HepG2 (cell line): ENCODE data around the gene LEPR. TPM values are rescaled to one million over a fixed set of nuclear protein-coding genes. Genes with fewer than 3 reads are reported as not detected.

ENCODE experiments used
- ATAC-seq: fragments of 200-7000 bp; cut with Tn5 transposase; 3 replicates; pipeline ENCODE4 v1.9.1; 2020; ENCODE audit warnings: mild to moderate bottlenecking, moderate library complexity
- BruUV-seq: library from RNA; stranded (reverse); fragments of 400-500 nt; replicated peaks from 2 replicates; lab custom pipeline; 2021; lab: Mats Ljungman, UMichigan
- CTCF ChIA-PET: fragments of 300-600 bp; formaldehyde crosslinking; extraction: SDS; loops from one replicate; lab custom pipeline; 2021; ENCODE audit warnings: low total read pairs, inconsistent platforms, low intra/inter-chr PET ratio; lab: Yijun Ruan, JAX
- POLR2A ChIA-PET: fragments of 350-600 bp; sonication (Branson Sonifier 250); formaldehyde crosslinking; loops from one replicate; lab custom pipeline; 2020; ENCODE audit warnings: antibody characterized with exemption, inconsistent platforms; lab: Yijun Ruan, JAX
- DNase-seq: peaks from one replicate; pipeline ENCODE4 v3.0.0-alpha.2; 2015; ENCODE audit warnings: low spot score
- FAIRE-seq: peaks from 3 replicates; lab custom pipeline; 2011; peaks lifted over from hg19 to GRCh38; lab: Jason Lieb, UNC
- H2AFZ ChIP-seq: one replicate; pipeline ENCODE4 v1.6.1; 2011; ENCODE audit warnings: low read length, inconsistent platforms
- H3K27ac ChIP-seq: fragments of 300-600 bp; 3 replicates; pipeline ENCODE4 v1.8.0; 2011; ENCODE audit warnings: mixed run types, mild to moderate bottlenecking, mixed read lengths, low read length, inconsistent platforms; ENCODE audit not compliant: insufficient read depth; ENCODE audit errors: extremely low read length
- H3K27me3 ChIP-seq, 2 experiments: fragments of 200-600 bp in 1 of 2; 2 replicates in 1 of 2; 3 replicates in 1 of 2; pipeline versions ENCODE4 v1.6.0 to v1.8.0; 2011; ENCODE audit warnings: low read length in 2 of 2, mild to moderate bottlenecking in 2 of 2, moderate library complexity in 2 of 2, inconsistent platforms in 1 of 2; ENCODE audit not compliant: insufficient read depth in 2 of 2, control insufficient read depth in 1 of 2
- H3K36me3 ChIP-seq, 2 experiments: fragments of 200-600 bp in 1 of 2; replicated peaks in 1 of 2; 2 replicates in 1 of 2; 3 replicates in 1 of 2; pipeline versions ENCODE4 v1.5.1 to v1.8.0; 2011; ENCODE audit warnings: low read length in 2 of 2, inconsistent platforms in 1 of 2; ENCODE audit not compliant: insufficient read depth in 2 of 2, control insufficient read depth in 1 of 2
- H3K4me1 ChIP-seq: 2 replicates; pipeline ENCODE4 v1.5.1; 2012; ENCODE audit warnings: low read length, inconsistent platforms; ENCODE audit not compliant: insufficient read depth
- H3K4me2 ChIP-seq: 2 replicates; pipeline ENCODE4 v1.6.0; 2011; ENCODE audit warnings: low read depth, low read length, inconsistent platforms
- H3K4me3 ChIP-seq, 3 experiments: fragments of 200-600 bp in 1 of 3; sonication (generic), shearing (Covaris generic) in 1 of 3; replicated peaks in 1 of 3; 2 replicates each; pipeline ENCODE4 v1.5.1; 2011 to 2016; ENCODE audit warnings: low read length in 3 of 3, inconsistent platforms in 2 of 3, low read depth in 2 of 3, mild to moderate bottlenecking in 2 of 3, control low read depth in 1 of 3, mixed read lengths in 1 of 3; ENCODE audit not compliant: insufficient read depth in 1 of 3
- H3K79me2 ChIP-seq: one replicate; pipeline ENCODE4 v1.6.1; 2011; ENCODE audit warnings: low read length, inconsistent platforms; ENCODE audit not compliant: insufficient read depth
- H3K9ac ChIP-seq: 2 replicates; pipeline ENCODE4 v1.6.0; 2011; ENCODE audit warnings: mild to moderate bottlenecking, low read depth, low read length, inconsistent platforms; ENCODE audit not compliant: insufficient read depth
- H3K9me3 ChIP-seq: 2 replicates; pipeline ENCODE4 v1.5.1; 2012; ENCODE audit warnings: mild to moderate bottlenecking, low read length
- H4K20me1 ChIP-seq: 2 replicates; pipeline ENCODE4 v1.6.0; 2011; ENCODE audit warnings: inconsistent platforms, mild to moderate bottlenecking, low read length, moderate library complexity; ENCODE audit not compliant: insufficient read depth
- ATF3 ChIP-seq: sonication (generic); formaldehyde crosslinking; IDR thresholded peaks from 2 replicates; pipeline ENCODE4 v1.4.0; 2020; ENCODE audit warnings: missing genetic modification reagents
- HDAC1 ChIP-seq: sonication (generic); formaldehyde crosslinking; IDR thresholded peaks from 2 replicates; pipeline ENCODE4 v1.5.1; 2020; ENCODE audit warnings: mild to moderate bottlenecking, missing genetic modification reagents
- KAT2B ChIP-seq: fragments of 150-350 bp; IDR thresholded peaks from 2 replicates; pipeline ENCODE4 v1.6.1; 2014; ENCODE audit warnings: low read depth, low read length, borderline replicate concordance
- NCOR1 ChIP-seq: fragments of 200-600 bp; sonication (generic); IDR thresholded peaks from 2 replicates; pipeline ENCODE4 v1.7.0; 2017; ENCODE audit warnings: antibody characterized with exemption, low read length, borderline replicate concordance
- PLSCR1 ChIP-seq: sonication (generic); formaldehyde crosslinking; IDR thresholded peaks from 2 replicates; pipeline ENCODE4 v1.5.0; 2020; ENCODE audit warnings: missing genetic modification reagents, mild to moderate bottlenecking, borderline replicate concordance
- POGK ChIP-seq: sonication (generic); formaldehyde crosslinking; conservative IDR thresholded peaks from 2 replicates; pipeline ENCODE4 v1.8.0; 2022; ENCODE audit warnings: mild to moderate bottlenecking, moderate library complexity, missing genetic modification reagents
- TCF7 ChIP-seq: sonication (generic); IDR thresholded peaks from 2 replicates; pipeline ENCODE4 v1.6.1; 2016; ENCODE audit warnings: antibody characterized with exemption, low read depth
- ZNF136 ChIP-seq: sonication (generic); formaldehyde crosslinking; IDR thresholded peaks from 2 replicates; pipeline ENCODE4 v1.8.1; 2022; ENCODE audit warnings: low read depth, mild to moderate bottlenecking, moderate library complexity, missing genetic modification reagents
- ZNF292 ChIP-seq: sonication (generic); formaldehyde crosslinking; IDR thresholded peaks from 2 replicates; pipeline ENCODE4 v1.8.1; 2022; ENCODE audit warnings: mild to moderate bottlenecking, low read depth, missing genetic modification reagents, borderline replicate concordance
- ZNF468 ChIP-seq: sonication (generic); formaldehyde crosslinking; IDR thresholded peaks from 2 replicates; pipeline ENCODE4 v1.8.0; 2022; ENCODE audit warnings: mild to moderate bottlenecking, moderate library complexity, missing genetic modification reagents
- ZNF570 ChIP-seq: sonication (generic); formaldehyde crosslinking; IDR thresholded peaks from 2 replicates; pipeline ENCODE4 v1.4.0; 2020; ENCODE audit warnings: mild to moderate bottlenecking, missing genetic modification reagents, borderline replicate concordance
- ZNF652 ChIP-seq: IDR thresholded peaks from 2 replicates; pipeline ENCODE4 v1.6.1; 2016; ENCODE audit warnings: low read depth, borderline replicate concordance
- WGBS: methylation state at CpG from one replicate; pipeline ENCODE4 v1.1.6; 2017; ENCODE audit warnings: low lambda C conversion rate; 5-methylcytosine and 5-hydroxymethylcytosine counted together
- in situ Hi-C: cut with HindIII; loops from 2 replicates; pipeline ENCODE4 v1.10.0; 2017; ENCODE audit warnings: low pct_unique_long_range_greater_than_20kb; ENCODE audit not compliant: extremely low pct_ligation_motif_present
- intact Hi-C: fragments of 100-400 bp; cut with micrococcal nuclease; formaldehyde crosslinking; loops from one replicate; pipeline ENCODE4 v1.10.0; 2022; ENCODE audit not compliant: unreplicated experiment
- polyA plus RNA-seq, 8 experiments: library from polyadenylated mRNA; depleted of rRNA in 3 of 8; stranded (reverse) in 7 of 8; unstranded in 1 of 8; fragments of >200 nt; fragmentation: Illumina TruSeq in 4 of 8; extraction: Trizol in 4 of 8; gene quantifications; 2 replicates each; pipeline versions ENCODE4 v1.2.1 to v1.2.3, GENCODE V29; 2011 to 2016; ENCODE audit warnings: low read depth in 4 of 8, missing spikeins in 1 of 8, mixed read lengths in 1 of 8; ENCODE audit not compliant: insufficient read depth in 1 of 8
- total RNA-seq, 5 experiments: library from RNA; depleted of rRNA; stranded (reverse); fragments of >200 nt; fragmentation: Illumina TruSeq; extraction: Trizol; gene quantifications; 2 replicates each; pipeline ENCODE4 v1.2.3, GENCODE V29; 2016; ENCODE audit warnings: low read depth in 1 of 5
- TF ChIP-seq, protein P1 (sequence below): IDR thresholded peaks from 2 replicates; pipeline ENCODE4 v1.6.1; 2012; ENCODE audit warnings: inconsistent platforms
- TF ChIP-seq, protein P2 (sequence below): sonication (generic); formaldehyde crosslinking; IDR thresholded peaks from 2 replicates; pipeline ENCODE4 v1.4.0; 2020; ENCODE audit warnings: mild to moderate bottlenecking, missing genetic modification reagents

LEPR gene
- total and polyA plus RNA-seq, 2 of the 13 experiments (the other 11 are each of a cell fraction or from before 2014, with no cell fraction given): 0.60 to 1.7 TPM

DNA sequence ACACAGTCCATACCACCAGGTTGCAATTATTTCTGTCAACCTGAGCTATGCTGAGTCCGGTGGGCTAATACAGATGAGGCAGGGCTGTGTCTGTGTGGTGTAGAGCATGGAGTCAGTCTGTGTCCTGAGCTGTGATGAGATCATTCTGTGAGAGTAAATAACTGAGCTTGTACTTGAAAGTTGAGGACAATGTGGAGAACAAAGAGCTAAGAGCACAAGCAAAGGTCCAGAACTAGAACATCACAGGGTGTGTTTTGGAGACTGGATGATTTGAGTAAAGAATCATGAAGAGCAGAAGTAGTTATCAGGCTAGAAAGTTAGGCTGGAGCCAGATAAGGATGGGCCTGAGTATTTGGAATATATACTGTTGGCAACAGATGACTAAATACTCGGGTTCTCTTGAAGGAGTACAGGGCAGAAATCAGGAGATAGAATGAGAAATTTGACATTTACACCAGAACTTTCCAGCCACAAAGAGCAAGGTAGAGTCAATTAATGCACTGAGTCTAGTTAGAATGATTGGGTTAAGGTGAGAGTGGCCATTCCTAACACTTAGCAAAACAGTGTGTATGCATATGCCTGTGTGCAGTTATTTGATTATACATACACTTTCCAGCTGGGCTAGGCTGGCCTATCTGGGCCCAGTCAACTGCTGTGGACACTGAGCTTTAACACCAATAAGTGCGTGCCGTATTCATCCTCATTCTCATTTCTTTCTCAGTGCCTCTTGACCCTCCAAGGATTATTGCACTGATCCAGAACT, 48.8 kb downstream of the LEPR start:
- H3K27ac ChIP-seq: peak overlapping the region; percentile 77
- POLR2A ChIA-PET: interaction anchor here (0.6 to 4.0 kb wide), 8 partner anchors 7 to 50 kb away, joined by 3 to 26 read pairs (median 4); partner anchors contain the start of genes LEPR and LEPROT
- H3K36me3 ChIP-seq: no peaks in the 10 kb centered on the region
- peaks cover 78% of the 10 kb centered on the region for H3K4me1 ChIP-seq
- peak; percentile 50 for ATAC-seq
- intact Hi-C loops (loop anchor here (5.0 kb wide), 1 partner anchor 47 kb away; the partner anchor contains the start of genes LEPR and LEPROT), in situ Hi-C loops (no loop called here)
- WGBS: 32% methylated on average over 4 of the region's 4 CpGs
- FAIRE-seq: peak; percentile 26
- H4K20me1 ChIP-seq: no peaks in the 10 kb centered on the region
- H3K9ac ChIP-seq: peak overlapping the region; percentile 31; the same call in 1 of the 2 replicates
- no peaks in the 10 kb centered on the region for H3K9me3 ChIP-seq
- H3K27me3 ChIP-seq: no peaks in the 10 kb centered on the region
- H3K79me2 ChIP-seq: no peaks in the 10 kb centered on the region
- H3K4me3 ChIP-seq: peak overlapping the region in 1 of 3 experiments; percentile 2; a peak in 1 of 6 replicates
- H3K4me2 ChIP-seq: peak overlapping the region; percentile 36
- CTCF ChIA-PET: no interaction called here
- BruUV-seq: TSS peak; percentile 57
- no peak overlapping the region for H2AFZ ChIP-seq
- DNase-seq: peak; percentile 61
- TF ChIP-seq NCOR1 (no peak), ATF3 (CRISPR knock-in tag) (peak; percentile 47; the same call in 1 of the 2 replicates), TCF7 (peak; percentile 45; the same call in 1 of the 2 replicates), ZNF136 (CRISPR knock-in tag) (no peak), ZNF292 (peak; percentile 14; the same call in 1 of the 2 replicates), KAT2B (no peak), HDAC1 (CRISPR knock-in tag) (peak; percentile 37; the same call in 1 of the 2 replicates), PLSCR1 (CRISPR knock-in tag) (no peak), ZNF468 (no peak), ZNF652 (CRISPR knock-in tag) (no peak), ZNF570 (CRISPR knock-in tag) (no peak), POGK (CRISPR knock-in tag) (no peak)
- TF ChIP-seq, protein P1, sequence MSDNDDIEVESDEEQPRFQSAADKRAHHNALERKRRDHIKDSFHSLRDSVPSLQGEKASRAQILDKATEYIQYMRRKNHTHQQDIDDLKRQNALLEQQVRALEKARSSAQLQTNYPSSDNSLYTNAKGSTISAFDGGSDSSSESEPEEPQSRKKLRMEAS: 0 out of 2 replicates have a peak, but pooled peaks have one; percentile 14
- TF ChIP-seq, protein P2, sequence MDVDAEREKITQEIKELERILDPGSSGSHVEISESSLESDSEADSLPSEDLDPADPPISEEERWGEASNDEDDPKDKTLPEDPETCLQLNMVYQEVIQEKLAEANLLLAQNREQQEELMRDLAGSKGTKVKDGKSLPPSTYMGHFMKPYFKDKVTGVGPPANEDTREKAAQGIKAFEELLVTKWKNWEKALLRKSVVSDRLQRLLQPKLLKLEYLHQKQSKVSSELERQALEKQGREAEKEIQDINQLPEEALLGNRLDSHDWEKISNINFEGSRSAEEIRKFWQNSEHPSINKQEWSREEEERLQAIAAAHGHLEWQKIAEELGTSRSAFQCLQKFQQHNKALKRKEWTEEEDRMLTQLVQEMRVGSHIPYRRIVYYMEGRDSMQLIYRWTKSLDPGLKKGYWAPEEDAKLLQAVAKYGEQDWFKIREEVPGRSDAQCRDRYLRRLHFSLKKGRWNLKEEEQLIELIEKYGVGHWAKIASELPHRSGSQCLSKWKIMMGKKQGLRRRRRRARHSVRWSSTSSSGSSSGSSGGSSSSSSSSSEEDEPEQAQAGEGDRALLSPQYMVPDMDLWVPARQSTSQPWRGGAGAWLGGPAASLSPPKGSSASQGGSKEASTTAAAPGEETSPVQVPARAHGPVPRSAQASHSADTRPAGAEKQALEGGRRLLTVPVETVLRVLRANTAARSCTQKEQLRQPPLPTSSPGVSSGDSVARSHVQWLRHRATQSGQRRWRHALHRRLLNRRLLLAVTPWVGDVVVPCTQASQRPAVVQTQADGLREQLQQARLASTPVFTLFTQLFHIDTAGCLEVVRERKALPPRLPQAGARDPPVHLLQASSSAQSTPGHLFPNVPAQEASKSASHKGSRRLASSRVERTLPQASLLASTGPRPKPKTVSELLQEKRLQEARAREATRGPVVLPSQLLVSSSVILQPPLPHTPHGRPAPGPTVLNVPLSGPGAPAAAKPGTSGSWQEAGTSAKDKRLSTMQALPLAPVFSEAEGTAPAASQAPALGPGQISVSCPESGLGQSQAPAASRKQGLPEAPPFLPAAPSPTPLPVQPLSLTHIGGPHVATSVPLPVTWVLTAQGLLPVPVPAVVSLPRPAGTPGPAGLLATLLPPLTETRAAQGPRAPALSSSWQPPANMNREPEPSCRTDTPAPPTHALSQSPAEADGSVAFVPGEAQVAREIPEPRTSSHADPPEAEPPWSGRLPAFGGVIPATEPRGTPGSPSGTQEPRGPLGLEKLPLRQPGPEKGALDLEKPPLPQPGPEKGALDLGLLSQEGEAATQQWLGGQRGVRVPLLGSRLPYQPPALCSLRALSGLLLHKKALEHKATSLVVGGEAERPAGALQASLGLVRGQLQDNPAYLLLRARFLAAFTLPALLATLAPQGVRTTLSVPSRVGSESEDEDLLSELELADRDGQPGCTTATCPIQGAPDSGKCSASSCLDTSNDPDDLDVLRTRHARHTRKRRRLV (CRISPR knock-in tag): no peak
